ENCODE data around the gene TRPC4AP.
"Not testable (repeated sequence)": the region's sequence is repeated elsewhere in the genome, so short reads cannot be mapped to it uniquely, and the experiment has no call there.

Gene TRPC4AP

GRCh38 chr20:35104685-35105295 lies 12.2 kb upstream of the TRPC4AP start:
- no peak for DNase-seq

- DNase-seq: no peak
Measured at GRCh38 chr20:35101620-35102019, 9.0 kb upstream of the TRPC4AP start.

GRCh38 chr20:35093267-35093884 lies 769 bp upstream of the TRPC4AP start:
- no peak for DNase-seq

GRCh38 chr20:35091816-35092523 lies 637 bp downstream of the TRPC4AP start:
- no peak for DNase-seq

- no peak for DNase-seq
Measured at GRCh38 chr20:35088231-35089145, 4.1 kb downstream of the TRPC4AP start.

- no peak for DNase-seq
Measured at GRCh38 chr20:35087791-35088190, 4.8 kb downstream of the TRPC4AP start.

GRCh38 chr20:35087355-35087754 lies 5.3 kb downstream of the TRPC4AP start:
- DNase-seq: no peak

GRCh38 chr20:35085477-35086225 lies 7.0 kb downstream of the TRPC4AP start:
- no peak for DNase-seq

- DNase-seq: no peak
Measured at GRCh38 chr20:35084998-35085397, 7.6 kb downstream of the TRPC4AP start.

- DNase-seq: not testable (repeated sequence)
Measured at GRCh38 chr20:35080348-35080642, 12.3 kb downstream of the TRPC4AP start.

GRCh38 chr20:35079472-35080347 lies 12.9 kb downstream of the TRPC4AP start:
- DNase-seq: no peak

GRCh38 chr20:35077872-35078271 lies 14.7 kb downstream of the TRPC4AP start:
- no peak for DNase-seq

GRCh38 chr20:35077341-35077740 lies 15.3 kb downstream of the TRPC4AP start:
- DNase-seq: no peak

GRCh38 chr20:35071436-35072153 lies 21.0 kb downstream of the TRPC4AP start:
- DNase-seq: not testable (repeated sequence)

GRCh38 chr20:35066194-35066593 lies 26.4 kb downstream of the TRPC4AP start:
- DNase-seq: no peak

GRCh38 chr20:35065181-35065580 lies 27.4 kb downstream of the TRPC4AP start:
- no peak for DNase-seq

- DNase-seq: no peak
Measured at GRCh38 chr20:35063168-35063567, 29.4 kb downstream of the TRPC4AP start.

- no peak for DNase-seq
Measured at GRCh38 chr20:35062478-35062877, 30.1 kb downstream of the TRPC4AP start.

GRCh38 chr20:35060168-35060567 lies 32.4 kb downstream of the TRPC4AP start:
- no peak for DNase-seq

GRCh38 chr20:35059612-35060011 lies 33.0 kb downstream of the TRPC4AP start:
- no peak for DNase-seq

GRCh38 chr20:35059110-35059509 lies 33.5 kb downstream of the TRPC4AP start:
- no peak for DNase-seq

Data from NCI-H187 (cell line).